ENCODE results near the gene TMEM217. TPM values are rescaled to one million over a fixed set of nuclear protein-coding genes. Genes with fewer than 3 reads are reported as not detected.

The TMEM217 gene
- total and polyA plus RNA-seq, 7 experiments from 2014 or later: 0.28 to 2.8 (median 0.78) TPM; not detected in 2

DNA sequence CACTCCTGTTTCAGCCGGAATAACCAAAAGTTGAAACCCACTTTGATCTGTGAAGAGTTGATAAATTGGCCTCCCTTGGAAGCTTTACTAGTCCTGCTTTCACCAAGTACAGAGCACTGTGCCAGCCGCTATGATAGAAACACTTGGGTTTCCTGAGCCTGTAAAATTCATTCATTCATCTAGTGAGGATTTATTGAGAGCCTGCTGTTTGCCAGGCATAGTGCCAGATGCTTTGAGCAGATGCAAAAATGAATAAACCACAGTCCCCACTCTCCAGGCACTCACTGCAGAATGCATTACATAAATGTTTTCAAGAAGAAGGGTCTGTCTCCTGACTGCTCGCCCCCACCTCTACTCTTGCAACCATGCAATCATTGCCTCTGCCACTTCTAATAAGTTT, 25.3 kb upstream of the TMEM217 start:
- peaks cover 7 to 67% (median 12%) of the 10 kb centered on the region in 7 donors for H3K4me1 Mint-ChIP-seq
- H3K4me3 Mint-ChIP-seq: peak overlapping the region in 1 of 10 donors; percentile 52
- Histone ChIP-seq H3K36me3 (ENCODE audit: control insufficient read depth in 2 of 3, insufficient read depth in 3 of 3, low read length in 3 of 3) (peaks cover 0 to 72% (median 18%) of the 10 kb centered on the region in 3 experiments), H3K27me3 (ENCODE audit: control insufficient read depth in 2 of 2, insufficient read depth in 2 of 2, low read length in 2 of 2) (no peaks in the 10 kb centered on the region), H3K27ac (ENCODE audit: low read depth, low read length) (no peak overlapping the region), H3K9me3 (ENCODE audit: control insufficient read depth in 2 of 3, low read length in 3 of 3) (no peaks in the 10 kb centered on the region), H3K4me3 (ENCODE audit: low read length) (no peak overlapping the region), H3K4me1 (ENCODE audit: control insufficient read depth in 2 of 2, insufficient read depth in 2 of 2, low read length in 2 of 2) (no peaks in the 10 kb centered on the region)
- H3K27ac Mint-ChIP-seq: peak overlapping the region in 1 of 9 donors; percentile 40
- peaks cover 24 to 65% (median 41%) of the 10 kb centered on the region in 5 donors for H3K36me3 Mint-ChIP-seq
- intact Hi-C loops (cut with micrococcal nuclease): no loop called here
- POLR2A ChIA-PET: no interaction called here
- H3K9me3 Mint-ChIP-seq: no peaks in the 10 kb centered on the region
- H3K27me3 Mint-ChIP-seq: no peaks in the 10 kb centered on the region
- no peak for DNase-seq
- no peak for ATAC-seq
- CTCF ChIA-PET: interaction anchor here (0.5 kb wide), 3 partner anchors 30 to 1400 kb away, joined by 3 to 6 read pairs (median 4); no protein-coding TSS in a partner anchor

- H3K9me3 ChIP-seq (ENCODE audit: control insufficient read depth in 2 of 3, low read length in 3 of 3): no peaks in the 10 kb centered on the region
- intact Hi-C loops (cut with micrococcal nuclease): no loop called here
- H3K27ac ChIP-seq (ENCODE audit: low read depth, low read length): no peak overlapping the region
- Mint-ChIP-seq H3K4me3 (peak overlapping the region in 1 of 10 donors; percentile 52), H3K27me3 (no peaks in the 10 kb centered on the region), H3K27ac (peak overlapping the region in 1 of 9 donors; percentile 71), H3K4me1 (peaks cover 7 to 65% (median 9%) of the 10 kb centered on the region in 7 donors), H3K36me3 (peaks cover 20 to 60% (median 38%) of the 10 kb centered on the region in 5 donors), H3K9me3 (no peaks in the 10 kb centered on the region)
- ChIA-PET POLR2A (no interaction called here), CTCF (interaction anchor here (0.7 kb wide), 1 partner anchor 264 kb away, joined by 3 read pairs; no protein-coding TSS in a partner anchor)
- no peak overlapping the region for H3K4me3 ChIP-seq (ENCODE audit: low read length)
- DNase-seq: no peak
- H3K36me3 ChIP-seq (ENCODE audit: control insufficient read depth in 2 of 3, insufficient read depth in 3 of 3, low read length in 3 of 3): peaks cover 0 to 72% (median 18%) of the 10 kb centered on the region in 3 experiments
- no peak for ATAC-seq
- H3K4me1 ChIP-seq (ENCODE audit: control insufficient read depth in 2 of 2, insufficient read depth in 2 of 2, low read length in 2 of 2): no peaks in the 10 kb centered on the region
- H3K27me3 ChIP-seq (ENCODE audit: control insufficient read depth in 2 of 2, insufficient read depth in 2 of 2, low read length in 2 of 2): no peaks in the 10 kb centered on the region
Observed at GRCh38 chr6:37282371-37282770, 24.4 kb upstream of the TMEM217 start.

GRCh38 chr6:37280162-37280887, 22.4 kb upstream of the TMEM217 start:
- POLR2A ChIA-PET: no interaction called here
- no peak for DNase-seq

GRCh38 chr6:37279366-37280134, 21.6 kb upstream of the TMEM217 start:
- Mint-ChIP-seq H3K9me3 (no peaks in the 10 kb centered on the region), H3K27me3 (no peaks in the 10 kb centered on the region), H3K4me1 (peaks cover 14 to 84% (median 32%) of the 10 kb centered on the region in 7 donors), H3K27ac (peak overlapping the region in 1 of 9 donors; percentile 74), H3K36me3 (peaks cover 20 to 44% (median 32%) of the 10 kb centered on the region in 5 donors), H3K4me3 (peak overlapping the region in 1 of 10 donors; percentile 47)
- CTCF ChIA-PET: no interaction called here
- POLR2A ChIA-PET: no interaction called here
- no peak for DNase-seq
- no peaks in the 10 kb centered on the region for H3K27me3 ChIP-seq (ENCODE audit: control insufficient read depth in 2 of 2, insufficient read depth in 2 of 2, low read length in 2 of 2)
- H3K4me1 ChIP-seq (ENCODE audit: control insufficient read depth in 2 of 2, insufficient read depth in 2 of 2, low read length in 2 of 2): no peaks in the 10 kb centered on the region
- no peaks in the 10 kb centered on the region for H3K9me3 ChIP-seq (ENCODE audit: control insufficient read depth in 2 of 3, low read length in 3 of 3)
- no peak for ATAC-seq
- peaks cover 0 to 54% (median 14%) of the 10 kb centered on the region in 3 experiments for H3K36me3 ChIP-seq (ENCODE audit: control insufficient read depth in 2 of 3, insufficient read depth in 3 of 3, low read length in 3 of 3)
- no peak overlapping the region for H3K4me3 ChIP-seq (ENCODE audit: low read length)
- intact Hi-C loops (cut with micrococcal nuclease): no loop called here
- H3K27ac ChIP-seq (ENCODE audit: low read depth, low read length): no peak overlapping the region

More at GRCh38 chr6:37280162-37280887, 22.4 kb upstream of the TMEM217 start:
- intact Hi-C loops (cut with micrococcal nuclease): no loop called here
- no peak for ATAC-seq
- H3K27me3 ChIP-seq (ENCODE audit: control insufficient read depth in 2 of 2, insufficient read depth in 2 of 2, low read length in 2 of 2): no peaks in the 10 kb centered on the region
- CTCF ChIA-PET: no interaction called here
- H3K9me3 ChIP-seq (ENCODE audit: control insufficient read depth in 2 of 3, low read length in 3 of 3): no peaks in the 10 kb centered on the region
- H3K4me1 ChIP-seq (ENCODE audit: control insufficient read depth in 2 of 2, insufficient read depth in 2 of 2, low read length in 2 of 2): no peaks in the 10 kb centered on the region
- H3K4me3 ChIP-seq (ENCODE audit: low read length): no peak overlapping the region
- H3K4me3 Mint-ChIP-seq: no peak overlapping the region
- H3K9me3 Mint-ChIP-seq: no peaks in the 10 kb centered on the region
- peaks cover 20 to 48% (median 33%) of the 10 kb centered on the region in 5 donors for H3K36me3 Mint-ChIP-seq
- peak overlapping the region in 1 of 9 donors; percentile 74 for H3K27ac Mint-ChIP-seq
- H3K27me3 Mint-ChIP-seq: no peaks in the 10 kb centered on the region
- H3K27ac ChIP-seq (ENCODE audit: low read depth, low read length): no peak overlapping the region
- peaks cover 14 to 79% (median 27%) of the 10 kb centered on the region in 7 donors for H3K4me1 Mint-ChIP-seq
- peaks cover 0 to 61% (median 18%) of the 10 kb centered on the region in 3 experiments for H3K36me3 ChIP-seq (ENCODE audit: control insufficient read depth in 2 of 3, insufficient read depth in 3 of 3, low read length in 3 of 3)

DNA sequence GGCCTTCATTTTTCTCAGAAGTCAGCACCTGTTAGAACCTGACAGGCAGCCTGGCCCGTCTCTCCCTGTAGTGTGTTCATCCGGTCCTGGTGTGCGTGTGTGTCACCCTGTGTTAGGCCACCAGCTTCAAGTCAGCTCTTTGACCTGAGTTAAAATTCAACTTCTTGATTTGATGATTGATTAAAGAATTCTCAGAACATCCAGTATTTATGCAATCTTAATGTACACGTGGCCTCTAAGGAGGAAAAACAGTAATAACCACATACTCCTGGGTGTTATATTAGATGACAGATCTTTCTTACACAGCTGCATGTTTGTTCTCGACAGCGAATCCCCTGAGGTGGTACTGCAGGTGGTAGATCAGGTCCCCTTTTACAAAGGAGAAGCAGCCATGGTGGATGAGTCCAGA, 19.1 kb upstream of the TMEM217 start:
- Histone ChIP-seq H3K27ac (ENCODE audit: low read depth, low read length) (no peak overlapping the region), H3K4me1 (ENCODE audit: control insufficient read depth in 2 of 2, insufficient read depth in 2 of 2, low read length in 2 of 2) (peaks cover 5 to 11% of the 10 kb centered on the region in 2 donors), H3K36me3 (ENCODE audit: control insufficient read depth in 2 of 3, insufficient read depth in 3 of 3, low read length in 3 of 3) (peaks cover 0 to 28% (median 5%) of the 10 kb centered on the region in 3 experiments), H3K4me3 (ENCODE audit: low read length) (no peak overlapping the region), H3K9me3 (ENCODE audit: control insufficient read depth in 2 of 3, low read length in 3 of 3) (no peaks in the 10 kb centered on the region), H3K27me3 (ENCODE audit: control insufficient read depth in 2 of 2, insufficient read depth in 2 of 2, low read length in 2 of 2) (no peaks in the 10 kb centered on the region)
- Mint-ChIP-seq H3K4me3 (peak overlapping the region in 4 of 10 donors; percentile 13 to 54 (median 31)), H3K4me1 (peaks cover 29 to 88% (median 50%) of the 10 kb centered on the region in 7 donors), H3K27ac (peak overlapping the region in 3 of 9 donors; percentile 16 to 60 (median 33)), H3K36me3 (peaks cover 2 to 30% (median 21%) of the 10 kb centered on the region in 5 donors), H3K9me3 (no peaks in the 10 kb centered on the region), H3K27me3 (no peaks in the 10 kb centered on the region)
- ChIA-PET CTCF (no interaction called here), POLR2A (no interaction called here)
- DNase-seq: peak in 1 of 9 donors; percentile 16
- ATAC-seq: peak; percentile 45
- intact Hi-C loops (cut with micrococcal nuclease): no loop called here

DNA sequence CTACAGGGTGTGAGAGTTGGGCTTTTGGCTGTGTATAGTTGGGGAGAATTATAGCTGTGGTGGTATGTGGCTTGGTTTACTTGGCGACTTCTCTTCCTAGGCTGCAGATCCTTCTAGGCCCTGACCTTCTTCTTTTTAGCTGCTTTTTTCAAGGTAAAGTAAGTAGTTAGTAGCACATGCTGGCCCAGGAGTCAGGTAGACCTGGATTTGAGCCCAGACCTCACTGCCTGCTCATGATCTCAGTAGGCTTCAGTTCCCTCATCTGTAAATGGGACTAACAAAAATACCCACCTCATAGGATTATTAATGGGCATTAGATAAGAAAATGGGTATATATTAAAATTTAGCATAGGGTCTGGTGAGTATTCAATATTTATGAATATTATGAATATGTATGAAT, 17.4 kb upstream of the TMEM217 start:
- POLR2A ChIA-PET: no interaction called here
- intact Hi-C loops (cut with micrococcal nuclease): no loop called here
- H3K4me1 ChIP-seq (ENCODE audit: control insufficient read depth in 2 of 2, insufficient read depth in 2 of 2, low read length in 2 of 2): peaks cover 5 to 11% of the 10 kb centered on the region in 2 donors
- no peaks in the 10 kb centered on the region for H3K27me3 Mint-ChIP-seq
- peaks cover 7 to 35% (median 26%) of the 10 kb centered on the region in 5 donors for H3K36me3 Mint-ChIP-seq
- ATAC-seq: no peak
- no peaks in the 10 kb centered on the region for H3K9me3 ChIP-seq (ENCODE audit: control insufficient read depth in 2 of 3, low read length in 3 of 3)
- H3K27ac ChIP-seq (ENCODE audit: low read depth, low read length): no peak overlapping the region
- no peak for DNase-seq
- H3K4me1 Mint-ChIP-seq: peaks cover 29 to 83% (median 55%) of the 10 kb centered on the region in 7 donors
- peaks cover 0 to 17% (median 0%) of the 10 kb centered on the region in 3 experiments for H3K36me3 ChIP-seq (ENCODE audit: control insufficient read depth in 2 of 3, insufficient read depth in 3 of 3, low read length in 3 of 3)
- no peaks in the 10 kb centered on the region for H3K27me3 ChIP-seq (ENCODE audit: control insufficient read depth in 2 of 2, insufficient read depth in 2 of 2, low read length in 2 of 2)
- H3K4me3 Mint-ChIP-seq: peak overlapping the region in 2 of 10 donors; percentile 55 to 57
- no peak overlapping the region for H3K4me3 ChIP-seq (ENCODE audit: low read length)
- no peaks in the 10 kb centered on the region for H3K9me3 Mint-ChIP-seq
- CTCF ChIA-PET: interaction anchor here (0.7 kb wide), 1 partner anchor 14 kb away, joined by 6 read pairs; no protein-coding TSS in a partner anchor
- H3K27ac Mint-ChIP-seq: peak overlapping the region in 1 of 9 donors; percentile 77
